GM19467 (cell line): ENCODE results near the gene EFCAB6.

ENCODE experiments used
- ATAC-seq: cut with Tn5 transposase; IDR thresholded peaks from one replicate; pipeline ENCODE4 v1.9.1; 2021; ENCODE audit warnings: mild to moderate bottlenecking, moderate library complexity; ENCODE audit not compliant: unreplicated experiment

EFCAB6 gene

DNA sequence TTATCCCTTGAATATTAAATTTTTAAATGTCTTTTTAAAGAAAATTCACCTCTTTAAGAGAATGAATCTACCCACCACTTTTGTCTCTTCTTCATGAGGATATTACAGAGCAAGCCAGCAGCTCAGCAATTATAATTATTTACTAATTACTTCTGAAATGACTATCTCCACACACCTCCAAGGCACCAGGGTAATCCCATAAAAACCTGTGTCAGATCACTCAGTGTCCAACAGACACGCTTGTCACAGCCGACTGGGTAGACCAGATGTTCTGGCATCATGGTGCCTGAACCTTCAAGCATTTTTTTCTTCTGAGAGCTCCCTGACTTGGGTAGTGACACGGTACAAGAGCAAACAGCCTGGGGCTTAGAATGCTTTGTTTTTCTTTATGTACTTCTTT is 61.4 kb downstream of the EFCAB6 start:
- no peak for ATAC-seq

DNA sequence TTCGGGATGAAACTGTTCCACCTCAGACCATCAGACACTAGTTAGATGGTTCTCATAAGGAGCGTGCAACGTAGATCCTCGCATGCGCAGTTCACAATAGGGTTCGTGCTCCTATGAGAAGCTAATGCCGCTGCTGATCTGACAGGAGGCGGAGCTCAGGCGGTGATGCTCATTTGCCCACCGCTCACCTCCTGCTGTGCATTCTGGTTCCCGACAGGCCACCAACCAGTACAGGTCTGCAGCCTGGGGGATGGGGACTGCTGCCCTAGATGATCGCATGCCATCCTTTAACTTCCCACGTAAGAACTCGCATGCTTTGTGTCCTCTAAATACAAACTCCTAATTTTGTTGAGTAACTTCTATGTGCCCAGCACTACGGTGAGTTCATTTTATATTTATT is 62.6 kb downstream of the EFCAB6 start:
- ATAC-seq, result no peak

DNA sequence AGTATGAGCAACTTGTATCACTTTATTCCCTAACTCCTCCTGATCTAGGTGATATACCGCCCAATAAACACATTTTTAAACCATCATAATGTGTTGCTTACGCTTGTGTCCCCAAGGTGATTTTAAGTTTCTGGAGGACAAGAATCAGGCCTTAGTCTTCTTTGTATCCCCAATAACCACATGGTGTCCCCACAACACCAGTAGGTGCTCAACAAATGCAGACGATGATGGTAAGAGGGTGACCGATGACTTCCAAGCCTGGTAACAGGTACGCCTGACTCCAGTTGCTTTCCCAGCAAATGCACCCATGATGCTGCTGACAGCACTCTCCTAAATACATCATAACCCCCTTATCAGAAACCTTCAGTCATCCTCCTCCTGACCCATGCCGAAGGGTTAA is 64.2 kb downstream of the EFCAB6 start:
- no peak for ATAC-seq

GRCh38 chr22:43747058-43747457 is 65.0 kb downstream of the EFCAB6 start:
- no peak for ATAC-seq

GRCh38 chr22:43745783-43746356 is 66.2 kb downstream of the EFCAB6 start:
- no peak for ATAC-seq

DNA sequence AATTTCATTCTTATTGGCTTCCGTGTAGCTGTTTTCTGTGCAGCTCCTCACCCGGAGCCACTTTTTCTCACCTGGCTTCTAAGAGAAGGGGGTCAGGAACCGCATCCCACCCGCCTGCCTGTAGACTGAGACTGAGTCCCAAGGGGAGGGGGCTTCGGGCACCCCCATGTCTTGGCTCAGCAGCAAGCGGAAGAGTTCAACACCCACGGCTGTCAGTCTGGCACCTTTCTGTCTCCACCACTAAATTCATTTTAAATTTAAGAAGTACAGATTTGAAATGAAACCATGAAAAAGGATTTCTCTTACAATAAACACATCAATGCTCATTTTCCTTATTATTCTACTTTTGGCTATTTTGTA is 66.7 kb downstream of the EFCAB6 start:
- no peak for ATAC-seq

DNA sequence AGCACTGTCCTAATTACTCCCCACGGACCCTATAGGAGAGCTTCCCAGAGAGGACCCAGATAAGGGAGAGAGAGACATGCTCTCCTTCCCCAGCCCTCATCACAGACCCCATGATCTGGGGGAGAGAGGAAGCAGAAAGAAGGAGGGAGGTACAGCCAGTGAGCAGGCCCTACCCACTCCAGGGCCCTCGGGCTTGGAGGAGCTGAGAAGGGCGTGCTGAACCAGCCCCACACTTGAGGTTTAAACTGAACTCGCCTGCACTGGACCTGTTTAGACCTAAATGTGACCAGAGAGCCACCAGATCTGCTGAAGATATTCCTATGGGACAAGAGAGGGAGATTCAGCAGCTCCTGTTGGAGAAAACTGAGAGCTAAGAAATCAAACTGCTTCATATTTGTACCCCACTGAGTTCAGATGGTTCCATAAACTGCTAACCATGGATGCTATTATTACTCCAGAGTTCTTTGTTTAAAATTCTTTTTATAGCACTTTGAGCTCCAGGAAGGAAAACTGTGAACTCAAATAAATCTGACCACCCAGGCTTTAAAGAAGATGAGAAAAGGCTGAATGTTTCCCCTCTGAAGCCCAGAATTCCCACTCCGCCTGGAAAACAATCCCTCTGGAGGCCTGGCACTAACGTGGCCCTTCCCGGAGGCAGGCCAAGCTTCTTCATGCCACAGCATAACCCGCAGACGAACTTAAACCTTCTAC is 67.2 kb downstream of the EFCAB6 start:
- ATAC-seq, result no peak

GRCh38 chr22:43743929-43744643 is 68.0 kb downstream of the EFCAB6 start:
- no peak for ATAC-seq

- ATAC-seq, result no peak
Measured at GRCh38 chr22:43743131-43743530, 69.0 kb downstream of the EFCAB6 start.

DNA sequence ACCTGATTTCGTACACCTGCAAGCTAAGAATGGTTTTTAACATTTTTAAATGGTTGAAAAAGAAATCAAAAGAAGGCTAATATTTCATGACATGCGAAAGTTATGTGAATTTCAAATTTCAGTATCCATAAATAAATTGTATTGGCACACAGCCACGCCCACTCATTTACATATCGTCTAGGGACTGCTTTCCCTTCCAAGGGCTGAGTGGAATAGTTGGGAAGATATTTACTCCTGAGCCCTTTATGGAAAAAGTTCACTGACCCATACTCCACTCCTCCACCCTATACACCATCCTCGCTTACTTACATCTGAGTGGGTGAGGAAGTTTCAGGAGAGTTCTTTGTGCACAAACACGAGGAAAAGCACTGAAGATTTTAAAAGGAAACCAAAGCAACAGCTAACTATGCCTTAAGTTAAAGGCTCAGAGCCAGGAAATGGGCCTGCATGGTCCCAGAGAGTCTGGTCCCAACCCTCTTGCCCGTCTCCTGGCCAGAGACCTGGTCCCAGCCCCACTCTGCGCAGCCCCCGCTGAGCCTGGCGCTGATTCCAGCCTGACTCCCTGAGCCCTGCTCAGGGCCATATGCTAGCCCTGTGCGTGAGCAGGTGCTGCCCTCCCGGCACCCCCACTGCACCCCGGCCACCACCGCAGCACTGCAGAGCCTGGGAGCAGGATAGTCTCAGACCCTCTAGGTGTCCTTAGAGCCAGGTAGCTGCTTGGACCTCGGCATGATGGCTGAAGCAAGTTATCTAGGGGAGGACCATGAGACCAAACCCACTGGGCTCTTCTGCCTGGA is 69.8 kb downstream of the EFCAB6 start:
- ATAC-seq, result no peak

GRCh38 chr22:43740587-43741270 is 71.4 kb downstream of the EFCAB6 start:
- no peak for ATAC-seq

DNA sequence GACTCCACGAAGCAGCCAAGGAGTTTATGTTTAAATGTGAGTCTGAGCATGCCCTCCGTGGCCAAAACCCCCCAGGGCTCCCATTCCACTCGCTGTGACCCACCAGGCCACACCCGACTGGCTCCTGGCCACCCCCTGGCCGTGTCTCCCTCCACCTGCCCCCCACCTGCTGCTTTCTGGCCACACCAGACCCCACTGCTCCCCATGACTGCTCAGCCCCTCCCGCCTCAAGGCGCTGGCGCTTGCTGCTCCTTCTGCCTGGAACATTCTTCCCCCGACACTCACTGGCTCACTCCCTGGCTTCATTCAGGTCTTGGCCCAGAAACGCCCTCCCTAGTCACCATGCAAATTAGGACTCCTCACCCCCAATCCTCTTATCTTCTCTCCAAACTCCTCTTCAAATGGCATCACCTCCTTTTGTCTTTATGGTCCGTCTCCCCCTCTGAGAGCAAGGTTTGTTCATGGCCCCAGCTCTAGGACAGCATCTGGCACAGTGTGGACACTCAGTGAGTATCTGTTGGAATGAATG is 72.2 kb downstream of the EFCAB6 start:
- ATAC-seq, result no peak

GRCh38 chr22:43737150-43737828 is 74.8 kb downstream of the EFCAB6 start:
- ATAC-seq, result no peak

DNA sequence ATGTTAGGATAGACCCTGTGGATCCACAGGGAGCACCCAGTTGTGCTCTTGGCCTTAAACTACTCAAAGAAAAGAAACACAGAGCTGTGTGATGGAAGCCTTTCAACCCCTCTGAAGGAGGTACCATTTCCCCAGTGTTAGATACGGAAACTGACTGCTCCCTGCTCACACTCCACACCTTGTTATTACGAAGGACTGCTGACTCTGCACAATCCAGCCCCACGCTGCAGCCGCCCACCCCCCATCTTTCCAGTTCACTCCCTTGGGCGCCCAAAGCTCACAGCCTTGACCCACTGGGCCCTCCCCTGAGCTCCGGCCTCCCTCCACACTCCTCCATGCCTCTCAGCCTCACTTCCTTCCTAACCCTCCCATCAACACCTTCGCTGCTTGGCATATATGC is 75.5 kb downstream of the EFCAB6 start:
- ATAC-seq, result no peak

GRCh38 chr22:43734370-43735150 is 77.5 kb downstream of the EFCAB6 start:
- no peak for ATAC-seq

GRCh38 chr22:43733138-43733537 is 79.0 kb downstream of the EFCAB6 start:
- ATAC-seq, result no peak

- ATAC-seq, result no peak
Measured at GRCh38 chr22:43731988-43732387, 80.1 kb downstream of the EFCAB6 start.

DNA sequence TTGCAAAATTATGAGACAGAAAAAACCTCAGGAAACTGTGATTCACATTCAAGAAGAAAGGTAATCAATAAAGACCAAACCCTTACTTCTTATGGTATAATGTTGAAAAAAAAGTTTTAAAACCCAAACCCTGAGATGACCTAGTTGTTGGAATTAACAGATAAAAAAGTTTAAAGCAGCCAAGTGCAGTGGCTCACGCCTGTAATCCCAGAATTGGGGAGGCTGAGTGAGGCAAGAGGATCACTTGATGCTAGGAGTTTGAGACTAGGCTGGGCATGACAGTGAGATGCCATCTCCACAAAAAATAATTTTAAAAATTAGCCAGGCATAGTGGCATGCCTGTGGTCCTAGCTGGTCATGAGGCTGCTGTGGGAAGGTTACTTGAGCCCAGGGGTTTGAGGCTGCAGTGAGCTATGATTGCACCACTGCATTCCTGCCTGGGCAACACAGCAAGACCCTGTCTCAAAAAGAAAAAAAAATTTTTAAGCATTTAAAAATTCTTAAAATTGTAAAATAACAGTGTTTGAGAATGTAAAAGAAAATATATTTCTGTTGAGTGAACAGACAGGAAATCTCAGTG is 85.1 kb downstream of the EFCAB6 start:
- ATAC-seq, result no peak

DNA sequence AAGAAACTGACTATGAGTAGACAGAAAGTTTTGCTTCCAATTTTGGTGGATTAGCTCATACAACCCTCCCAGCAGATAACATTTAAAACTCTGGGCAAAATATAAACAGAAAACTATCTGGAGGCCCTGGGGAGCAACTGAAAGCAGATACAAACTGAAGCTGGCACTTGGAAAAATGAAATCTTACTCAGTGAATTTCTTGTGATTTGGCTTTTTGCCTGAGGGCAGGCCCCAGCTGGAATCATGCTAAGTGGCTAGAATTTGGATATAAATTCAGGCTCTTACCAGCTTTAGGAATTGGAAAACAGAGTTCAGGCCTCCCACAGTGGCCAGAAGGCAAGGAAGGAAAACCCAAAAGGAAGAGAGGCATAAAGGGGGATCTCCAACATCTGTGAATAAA is 85.8 kb downstream of the EFCAB6 start:
- ATAC-seq, result no peak
